IMR-90 (cell line): ENCODE data around the gene DPP10. TPM values are rescaled to one million over a fixed set of nuclear protein-coding genes. Genes with fewer than 3 reads are reported as not detected.

ENCODE experiments used
- ATAC-seq: fragments of 200-7000 bp; cut with Tn5 transposase; 2 replicates; pipeline ENCODE4 v1.9.1; 2020; ENCODE audit warnings: low read depth, mild to moderate bottlenecking, moderate library complexity
- BruUV-seq: library from RNA; stranded (reverse); fragments of 400-500 nt; replicated peaks from 2 replicates; lab custom pipeline; 2021; lab: Mats Ljungman, UMichigan
- CTCF ChIA-PET: fragments of 300-600 bp; formaldehyde crosslinking; extraction: SDS; loops from one replicate; lab custom pipeline; 2021; ENCODE audit warnings: antibody characterized with exemption; lab: Yijun Ruan, JAX
- POLR2A ChIA-PET: fragments of 300-600 bp; sonication (Branson Sonifier 250); formaldehyde crosslinking; loops from one replicate; lab custom pipeline; 2022; ENCODE audit warnings: antibody characterized with exemption; ENCODE audit not compliant: unreplicated experiment; lab: Charles Lee
- DNase-seq: peaks from one replicate; pipeline ENCODE4 v3.0.0; 2013
- H2AFZ ChIP-seq: replicated peaks from 2 replicates; pipeline ENCODE3; 2013; ENCODE audit warnings: low read length, mild to moderate bottlenecking; ENCODE audit not compliant: poor library complexity
- H2AK5ac ChIP-seq: 2 replicates; pipeline ENCODE4 v1.6.1; 2013; ENCODE audit warnings: low read depth, low read length, inconsistent platforms
- H2AK9ac ChIP-seq: replicated peaks from 2 replicates; pipeline ENCODE3; 2013; ENCODE audit warnings: mild to moderate bottlenecking, low read depth, low read length, moderate library complexity; ENCODE audit not compliant: poor library complexity
- H2BK120ac ChIP-seq: 2 replicates; pipeline ENCODE4 v1.6.1; 2013; ENCODE audit warnings: low read depth, low read length, inconsistent platforms
- H2BK15ac ChIP-seq: 3 replicates; pipeline ENCODE4 v1.6.1; 2013; ENCODE audit warnings: low read depth, low read length, inconsistent platforms
- H2BK20ac ChIP-seq: 2 replicates; pipeline ENCODE4 v1.6.1; 2013; ENCODE audit warnings: low read depth, mild to moderate bottlenecking, inconsistent platforms, low read length, moderate library complexity
- H2BK5ac ChIP-seq: 2 replicates; pipeline ENCODE4 v1.6.1; 2013; ENCODE audit warnings: mild to moderate bottlenecking, low read depth, low read length, inconsistent platforms; ENCODE audit not compliant: poor library complexity, severe bottlenecking
- H3K14ac ChIP-seq: replicated peaks from 2 replicates; pipeline ENCODE4 v1.6.1; 2013; ENCODE audit warnings: low read depth, low read length, inconsistent platforms
- H3K18ac ChIP-seq: 2 replicates; pipeline ENCODE4 v1.6.1; 2013; ENCODE audit warnings: low read depth, low read length, control low read depth
- H3K23ac ChIP-seq: 2 replicates; pipeline ENCODE4 v1.6.1; 2013; ENCODE audit warnings: low read depth, low read length, inconsistent platforms
- H3K27ac ChIP-seq: 2 replicates; pipeline ENCODE4 v1.5.1; 2013; ENCODE audit warnings: mild to moderate bottlenecking, control low read depth, low read length; ENCODE audit not compliant: insufficient read depth
- H3K27me3 ChIP-seq: 2 replicates; pipeline ENCODE4 v1.6.1; 2013; ENCODE audit warnings: low read length; ENCODE audit not compliant: control insufficient read depth, insufficient read depth
- H3K36me3 ChIP-seq: 2 replicates; pipeline ENCODE4 v1.6.1; 2013; ENCODE audit warnings: low read length, mixed read lengths; ENCODE audit not compliant: control insufficient read depth, insufficient read depth
- H3K4ac ChIP-seq: 2 replicates; pipeline ENCODE4 v1.6.1; 2013; ENCODE audit warnings: low read depth, low read length, inconsistent platforms
- H3K4me1 ChIP-seq: 2 replicates; pipeline ENCODE4 v1.6.1; 2013; ENCODE audit warnings: low read length, mixed read lengths; ENCODE audit not compliant: control insufficient read depth, insufficient read depth
- H3K4me2 ChIP-seq: 2 replicates; pipeline ENCODE4 v1.6.1; 2013; ENCODE audit warnings: low read depth, mild to moderate bottlenecking, control low read depth, low read length, moderate library complexity
- H3K4me3 ChIP-seq: 2 replicates; pipeline ENCODE4 v1.5.1; 2013; ENCODE audit warnings: low read depth, mild to moderate bottlenecking, control low read depth, low read length, moderate library complexity; ENCODE audit not compliant: insufficient read depth
- H3K56ac ChIP-seq: 2 replicates; pipeline ENCODE4 v1.6.1; 2013; ENCODE audit warnings: low read length, inconsistent platforms; ENCODE audit not compliant: insufficient read depth; ENCODE audit errors: extremely low read depth
- H3K79me1 ChIP-seq, 2 experiments: 2 replicates each; pipeline ENCODE4 v1.6.1; 2013; ENCODE audit warnings: low read length in 2 of 2, inconsistent platforms in 1 of 2, low read depth in 1 of 2
- H3K9ac ChIP-seq: 2 replicates; pipeline ENCODE4 v1.6.1; 2013; ENCODE audit warnings: low read depth, low read length, control low read depth
- H3K9me1 ChIP-seq: 2 replicates; pipeline ENCODE4 v1.6.1; 2013; ENCODE audit warnings: low read length, inconsistent platforms; ENCODE audit not compliant: insufficient read depth
- H3K9me3 ChIP-seq: 2 replicates; pipeline ENCODE4 v1.6.1; 2013; ENCODE audit warnings: low read length; ENCODE audit not compliant: control insufficient read depth, insufficient read depth
- H4K20me1 ChIP-seq: 2 replicates; pipeline ENCODE4 v1.6.1; 2013; ENCODE audit warnings: low read length, inconsistent platforms; ENCODE audit not compliant: insufficient read depth
- H4K5ac ChIP-seq: 2 replicates; pipeline ENCODE4 v1.6.1; 2013; ENCODE audit warnings: mild to moderate bottlenecking, low read depth, low read length, control low read depth
- H4K8ac ChIP-seq, 2 experiments: 2 replicates each; pipeline ENCODE4 v1.6.1; 2013; ENCODE audit warnings: low read depth in 2 of 2, low read length in 2 of 2, control low read depth in 1 of 2, inconsistent platforms in 1 of 2
- H4K91ac ChIP-seq: 2 replicates; pipeline ENCODE4 v1.6.1; 2013; ENCODE audit warnings: low read depth, low read length, inconsistent platforms; ENCODE audit not compliant: insufficient read depth
- BHLHE40 ChIP-seq: fragments of 150-350 bp; IDR thresholded peaks from 2 replicates; pipeline ENCODE4 v1.6.1; 2016; ENCODE audit warnings: mild to moderate bottlenecking, low read depth, low read length
- CEBPB ChIP-seq: IDR thresholded peaks from 2 replicates; pipeline ENCODE4 v1.6.1; 2012; ENCODE audit warnings: low read depth, low read length, improper control_type of control experiment
- CHD1 ChIP-seq: IDR thresholded peaks from 2 replicates; pipeline ENCODE4 v1.6.1; 2012; ENCODE audit warnings: low read depth, low read length, improper control_type of control experiment
- CTCF ChIP-seq: conservative IDR thresholded peaks from 2 replicates; pipeline ENCODE4 v1.5.1; 2012; ENCODE audit warnings: mild to moderate bottlenecking, low read depth, low read length, improper control_type of control experiment
- ELK1 ChIP-seq: fragments of 150-350 bp; IDR thresholded peaks from 2 replicates; pipeline ENCODE4 v1.6.1; 2016; ENCODE audit warnings: low read depth, mild to moderate bottlenecking, low read length, moderate library complexity, borderline replicate concordance
- FOS ChIP-seq: fragments of 150-350 bp; IDR thresholded peaks from 2 replicates; pipeline ENCODE4 v1.6.1; 2016; ENCODE audit warnings: low read depth, low read length
- MAFK ChIP-seq: IDR thresholded peaks from 2 replicates; pipeline ENCODE4 v1.6.1; 2012; ENCODE audit warnings: low read depth, low read length, improper control_type of control experiment
- MAZ ChIP-seq: IDR thresholded peaks from 2 replicates; pipeline ENCODE4 v1.6.1; 2012; ENCODE audit warnings: low read depth, mild to moderate bottlenecking, low read length, improper control_type of control experiment, moderate library complexity, borderline replicate concordance
- MXI1 ChIP-seq: IDR thresholded peaks from 2 replicates; pipeline ENCODE4 v1.6.1; 2012; ENCODE audit warnings: low read depth, mild to moderate bottlenecking, low read length, moderate library complexity, borderline replicate concordance
- NFE2L2 ChIP-seq: fragments of 150-350 bp; IDR thresholded peaks from 2 replicates; pipeline ENCODE4 v1.6.1; 2016; ENCODE audit warnings: low read depth, mild to moderate bottlenecking, low read length
- POLR2A ChIP-seq: IDR thresholded peaks from 2 replicates; pipeline ENCODE4 v1.6.1; 2012; ENCODE audit warnings: mild to moderate bottlenecking, low read depth, low read length
- RAD21 ChIP-seq: IDR thresholded peaks from 2 replicates; pipeline ENCODE4 v1.6.1; 2012; ENCODE audit warnings: low read length, improper control_type of control experiment
- RCOR1 ChIP-seq: IDR thresholded peaks from 2 replicates; pipeline ENCODE4 v1.6.1; 2012; ENCODE audit warnings: mild to moderate bottlenecking, low read length, improper control_type of control experiment; ENCODE audit not compliant: insufficient replicate concordance
- RFX5 ChIP-seq: IDR thresholded peaks from 2 replicates; pipeline ENCODE4 v1.8.0; 2012; ENCODE audit warnings: low read depth, mild to moderate bottlenecking, low read length, moderate library complexity
- SMC3 ChIP-seq: fragments of 150-350 bp; IDR thresholded peaks from 2 replicates; pipeline ENCODE4 v1.6.1; 2016; ENCODE audit warnings: low read depth, mild to moderate bottlenecking, antibody characterized with exemption, low read length, moderate library complexity
- USF2 ChIP-seq: fragments of 150-350 bp; IDR thresholded peaks from 2 replicates; pipeline ENCODE4 v1.6.1; 2017; ENCODE audit warnings: mild to moderate bottlenecking, antibody characterized with exemption, low read length, low read depth
- WGBS, 2 experiments: methylation state at CpG; one replicate each; pipeline versions ENCODE4 v1.1.5 to v1.1.7; 2013; ENCODE audit warnings: missing lambda C conversion rate in 2 of 2; ENCODE audit not compliant: insufficient read length in 1 of 2; ENCODE audit errors: extremely low coverage in 2 of 2; 5-methylcytosine and 5-hydroxymethylcytosine counted together
- dilution Hi-C: fragments of 300-500 bp; cut with HindIII; formaldehyde crosslinking; loops from one replicate; pipeline ENCODE4 v1.14.3; 2018; ENCODE audit warnings: low sequenced_read_pairs; ENCODE audit not compliant: unreplicated experiment
- in situ Hi-C: fragments of 300-500 bp; cut with MboI; formaldehyde crosslinking; loops from 3 replicates; pipeline ENCODE4 v1.14.3; 2019; ENCODE audit warnings: low sequenced_read_pairs, inconsistent platforms, mixed read lengths
- intact Hi-C: fragments of 100-400 bp; cut with micrococcal nuclease; formaldehyde crosslinking; loops from 2 replicates; pipeline ENCODE4 v1.10.0; 2022
- polyA plus RNA-seq, 3 experiments: library from polyadenylated mRNA; depleted of rRNA; stranded (reverse); fragments of >200 nt; gene quantifications; 2 replicates each; pipeline ENCODE4 v1.2.3, GENCODE V29; 2012; ENCODE audit warnings: low replicate concordance in 1 of 3
- total RNA-seq: library from RNA; depleted of rRNA; stranded (reverse); fragments of >200 nt; gene quantifications from 2 replicates; pipeline ENCODE4 v1.2.3, GENCODE V29; 2012

Gene DPP10
- total and polyA plus RNA-seq, 2 of the 4 experiments (the other 2 are of a cell fraction) = not detected

GRCh38 chr2:114962532-114962931 is 520.1 kb downstream of the DPP10 start:
- Histone ChIP-seq H2AFZ (no peak overlapping the region), H4K91ac (no peak overlapping the region), H3K27ac (no peak overlapping the region), H3K9me1 (no peaks in the 10 kb centered on the region), H3K9ac (no peak overlapping the region), H4K20me1 (no peaks in the 10 kb centered on the region), H2BK5ac (no peak overlapping the region), H4K5ac (no peak overlapping the region), H4K8ac (no peak overlapping the region), H3K4me2 (no peak overlapping the region), H2BK20ac (no peak overlapping the region), H3K9me3 (0 out of 2 replicates have a peak, but pooled peaks cover 2% of the 10 kb centered on the region), H3K79me1 (no peaks in the 10 kb centered on the region), H3K56ac (no peak overlapping the region), H3K4me1 (no peaks in the 10 kb centered on the region), H3K36me3 (no peaks in the 10 kb centered on the region), H3K4ac (no peak overlapping the region), H3K27me3 (no peaks in the 10 kb centered on the region), H2BK15ac (no peak overlapping the region), H2BK120ac (no peak overlapping the region), H2AK9ac (no peak overlapping the region), H3K18ac (no peak overlapping the region), H3K23ac (no peak overlapping the region), H3K14ac (no peak overlapping the region), H3K4me3 (no peak overlapping the region), H2AK5ac (no peak overlapping the region)
- CTCF ChIA-PET = no interaction called here
- BruUV-seq = no TSS peak
- POLR2A ChIA-PET = no interaction called here
- DNase-seq (no peak), ATAC-seq (no peak)
- dilution Hi-C loops = no loop called here
- in situ Hi-C loops = no loop called here
- no CpG with 5 or more reads among the region's 3 CpGs for WGBS, 2 experiments
- TF ChIP-seq CHD1 (no peak), ELK1 (no peak), BHLHE40 (no peak), MAZ (no peak), RFX5 (no peak), CEBPB (no peak), NFE2L2 (no peak), CTCF (no peak), RCOR1 (no peak), MAFK (no peak), MXI1 (no peak), SMC3 (no peak), POLR2A (no peak), FOS (no peak), RAD21 (no peak), USF2 (no peak)
- intact Hi-C loops = no loop called here
